IPS DF 6.9 (cell line): Measurements from ENCODE around the gene PJVK.

ENCODE experiments used
- DNase-seq: peaks from one replicate; pipeline ENCODE4 v3.0.0-alpha.2; 2013; ENCODE audit warnings: low read depth, low spot score
- H3K27ac ChIP-seq: one replicate; pipeline ENCODE4 v1.5.1; 2013; ENCODE audit warnings: low read length, control low read depth
- H3K27me3 ChIP-seq: 2 replicates; pipeline ENCODE4 v1.6.1; 2013; ENCODE audit warnings: mild to moderate bottlenecking, low read length; ENCODE audit not compliant: control insufficient read depth, insufficient read depth
- H3K36me3 ChIP-seq: 2 replicates; pipeline ENCODE4 v1.6.1; 2013; ENCODE audit warnings: low read length; ENCODE audit not compliant: control insufficient read depth, insufficient read depth
- H3K4me1 ChIP-seq: 2 replicates; pipeline ENCODE4 v1.6.1; 2013; ENCODE audit warnings: low read length; ENCODE audit not compliant: control insufficient read depth, insufficient read depth
- H3K4me3 ChIP-seq: 2 replicates; pipeline ENCODE4 v1.5.1; 2013; ENCODE audit warnings: mild to moderate bottlenecking, low read length
- H3K9me3 ChIP-seq: 2 replicates; pipeline ENCODE4 v1.6.1; 2013; ENCODE audit warnings: low read length, inconsistent platforms; ENCODE audit not compliant: control insufficient read depth, insufficient read depth
- WGBS: extraction: QIAGEN DNeasy Blood & Tissue Kit; methylation state at CpG from one replicate; pipeline ENCODE4 v1.1.7; 2013; ENCODE audit warnings: mixed read lengths, missing lambda C conversion rate; ENCODE audit not compliant: insufficient read length, insufficient coverage; 5-methylcytosine and 5-hydroxymethylcytosine counted together

PJVK gene

DNA sequence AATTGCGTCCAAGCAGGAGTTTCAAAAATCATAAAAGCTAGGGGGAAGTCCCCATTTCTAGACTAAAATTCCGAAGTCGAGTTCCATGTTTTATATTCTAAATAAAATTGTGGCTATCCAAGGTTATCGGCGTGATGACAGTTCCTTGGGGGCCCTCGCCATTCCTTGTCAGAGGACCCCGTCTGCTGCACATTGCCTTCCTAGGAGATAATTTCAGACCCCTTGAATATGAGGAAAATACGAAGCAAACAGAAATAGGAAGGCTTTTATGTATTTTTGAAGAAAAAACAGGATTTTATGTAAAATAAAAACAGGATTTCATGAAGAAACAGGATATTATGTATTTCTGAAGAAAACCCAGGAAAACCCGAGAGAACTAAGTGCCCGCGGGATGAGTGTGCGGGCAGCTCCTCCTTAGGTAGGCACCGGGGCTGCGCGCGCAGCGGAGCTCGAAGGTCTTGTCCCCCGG, 28.6 kb downstream of the PJVK start:
- no peak for DNase-seq
- no CpG with 5 or more reads among the region's 19 CpGs for WGBS
- H3K27me3 ChIP-seq, result no peaks in the 10 kb centered on the region; the same call in 1 of the 2 replicates
- H3K27ac ChIP-seq, result no peak overlapping the region
- H3K4me3 ChIP-seq, result peak overlapping the region; percentile 62; the same call in 1 of the 2 replicates
- H3K36me3 ChIP-seq, result no peaks in the 10 kb centered on the region
- 0 out of 2 replicates have a peak, but pooled peaks cover 1% of the 10 kb centered on the region for H3K4me1 ChIP-seq
- H3K9me3 ChIP-seq, result no peaks in the 10 kb centered on the region

- no peaks in the 10 kb centered on the region for H3K9me3 ChIP-seq
- peak within 1 kb of the TSS; percentile 62; the same call in 1 of the 2 replicates for H3K4me3 ChIP-seq
- H3K4me1 ChIP-seq, result 0 out of 2 replicates have a peak, but pooled peaks cover 1% of the 10 kb centered on the region
- no CpG with 5 or more reads among the region's 92 CpGs for WGBS
- no peaks in the 10 kb centered on the region for H3K36me3 ChIP-seq
- H3K27ac ChIP-seq, result no peak within 1 kb of the TSS
- no peak for DNase-seq
- no peaks in the 10 kb centered on the region; the same call in 1 of the 2 replicates for H3K27me3 ChIP-seq
These were observed 29.3 kb downstream of the PJVK start, which contains the start of gene PLEKHA3 for GRCh38 chr2:178480227-178481181. PLEKHA3 (plus strand) TSS chr2:178480457; CDS start chr2:178480870, 413 bp downstream.

DNA sequence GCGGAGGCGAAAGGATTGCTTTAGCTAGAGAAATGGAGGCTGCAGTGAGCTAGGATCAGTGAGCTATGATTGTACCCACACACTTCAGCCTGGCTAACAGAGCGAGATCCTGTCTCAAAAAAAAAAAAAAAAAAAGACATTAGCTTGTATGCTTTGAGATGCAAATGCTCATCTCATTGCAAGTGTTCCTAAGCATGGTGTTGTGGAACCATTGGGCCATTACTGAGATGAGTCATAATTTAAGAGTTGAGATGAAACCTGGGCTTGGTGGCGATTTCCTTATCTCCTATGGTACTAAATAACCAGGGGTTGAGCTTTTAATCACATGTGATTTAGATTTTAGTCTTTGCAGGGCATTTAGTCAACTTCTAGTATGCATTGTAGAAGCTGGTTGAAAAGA, 31.3 kb downstream of the PJVK start:
- DNase-seq, result no peak
- H3K27me3 ChIP-seq, result no peaks in the 10 kb centered on the region; the same call in 1 of the 2 replicates
- no peaks in the 10 kb centered on the region for H3K36me3 ChIP-seq
- no peak overlapping the region for H3K27ac ChIP-seq
- no peak overlapping the region for H3K4me3 ChIP-seq
- WGBS, result no CpG with 5 or more reads among the region's 4 CpGs
- H3K9me3 ChIP-seq, result no peaks in the 10 kb centered on the region
- 0 out of 2 replicates have a peak, but pooled peaks cover 1% of the 10 kb centered on the region for H3K4me1 ChIP-seq

DNA sequence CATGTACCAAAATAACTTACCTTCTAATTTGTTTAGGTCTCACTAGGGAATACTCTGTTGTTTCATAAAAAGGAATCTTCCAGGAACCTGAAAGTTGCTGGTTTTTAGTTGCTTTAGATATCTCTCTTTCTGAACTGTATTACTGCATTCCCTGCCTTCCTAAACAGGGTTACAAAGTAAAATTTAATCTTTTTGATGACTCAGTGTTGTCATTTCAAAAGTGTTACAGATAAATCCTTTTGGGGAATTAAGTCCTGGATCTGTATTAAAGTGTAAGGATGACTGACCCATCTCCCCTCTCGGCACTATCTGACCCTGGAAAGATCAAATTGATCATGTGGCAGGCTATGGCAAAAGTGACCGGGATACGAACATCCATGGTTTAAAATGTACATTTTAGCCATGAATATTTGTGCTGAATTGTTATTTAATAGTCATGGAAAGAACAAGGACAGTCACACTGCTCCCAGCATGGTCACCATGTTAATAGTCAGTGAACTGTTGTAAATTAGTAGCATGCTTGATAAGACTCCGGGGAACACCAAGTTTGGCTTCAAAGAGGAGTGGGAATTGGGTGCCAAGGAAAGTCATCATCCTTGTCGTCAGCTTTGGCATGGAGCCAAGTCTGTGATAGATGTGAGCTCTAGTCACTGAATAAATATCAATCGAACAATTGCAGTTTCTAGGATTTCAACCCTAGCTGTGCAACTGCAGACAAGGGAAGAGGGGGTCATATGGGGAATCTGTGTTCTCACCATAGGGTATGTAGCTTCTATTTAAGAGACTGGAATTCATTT, 33.3 kb downstream of the PJVK start:
- Histone ChIP-seq H3K4me3 (no peak overlapping the region), H3K4me1 (0 out of 2 replicates have a peak, but pooled peaks cover under 1% of the 10 kb centered on the region), H3K9me3 (no peaks in the 10 kb centered on the region), H3K27ac (no peak overlapping the region), H3K27me3 (no peaks in the 10 kb centered on the region), H3K36me3 (no peaks in the 10 kb centered on the region)
- no CpG with 5 or more reads among the region's 6 CpGs for WGBS
- no peak for DNase-seq

DNA sequence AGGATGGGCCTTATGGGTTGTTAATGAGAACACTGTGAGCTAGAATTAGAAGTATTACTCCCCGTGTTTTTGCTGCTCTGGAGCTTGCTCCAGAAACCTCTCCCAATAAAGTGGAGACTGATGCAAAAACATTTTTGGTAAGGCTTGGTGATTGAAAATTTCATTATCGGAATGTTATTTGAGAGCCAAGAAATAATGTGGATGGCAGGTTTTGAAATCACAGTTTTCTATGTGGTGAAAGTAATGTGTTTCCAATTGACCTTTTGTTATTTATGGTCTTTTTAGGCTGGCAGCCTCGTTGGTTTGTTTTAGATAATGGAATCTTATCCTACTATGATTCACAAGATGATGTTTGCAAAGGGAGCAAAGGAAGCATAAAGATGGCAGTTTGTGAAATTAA, 34.2 kb downstream of the PJVK start:
- Histone ChIP-seq H3K27me3 (no peaks in the 10 kb centered on the region), H3K36me3 (no peaks in the 10 kb centered on the region), H3K4me3 (no peak overlapping the region), H3K9me3 (no peaks in the 10 kb centered on the region), H3K27ac (no peak overlapping the region), H3K4me1 (no peaks in the 10 kb centered on the region)
- no peak for DNase-seq
- no CpG with 5 or more reads among the region's 3 CpGs for WGBS

DNA sequence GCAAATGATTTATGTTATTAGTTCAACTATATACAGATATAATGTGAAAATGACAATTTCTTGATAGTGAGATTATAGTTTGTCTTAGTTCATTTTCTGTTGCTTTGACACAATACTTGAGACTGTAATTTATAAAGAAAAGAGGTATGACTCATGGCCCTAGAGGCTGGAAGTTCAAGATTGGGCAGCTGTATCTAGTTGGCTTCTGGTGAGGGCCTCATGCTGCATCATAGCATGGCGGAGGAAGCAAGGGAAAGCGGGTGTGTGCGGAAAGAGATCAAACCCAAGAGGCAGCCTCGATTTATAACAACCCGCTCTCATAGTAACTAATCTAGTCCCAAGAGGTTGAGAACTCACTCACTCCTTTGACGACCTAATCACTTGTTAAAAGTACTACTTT, 40.4 kb downstream of the PJVK start:
- no CpG with 5 or more reads among the region's 6 CpGs for WGBS
- Histone ChIP-seq H3K9me3 (no peaks in the 10 kb centered on the region), H3K27ac (no peak overlapping the region), H3K27me3 (no peaks in the 10 kb centered on the region), H3K4me3 (no peak overlapping the region), H3K36me3 (0 out of 2 replicates have a peak, but pooled peaks cover 3% of the 10 kb centered on the region), H3K4me1 (no peaks in the 10 kb centered on the region)
- no peak for DNase-seq

GRCh38 chr2:178496049-178496448, 44.9 kb downstream of the PJVK start:
- Histone ChIP-seq H3K9me3 (no peaks in the 10 kb centered on the region), H3K4me3 (no peak overlapping the region), H3K4me1 (no peaks in the 10 kb centered on the region), H3K36me3 (peaks cover 3% of the 10 kb centered on the region; the same call in 1 of the 2 replicates), H3K27ac (no peak overlapping the region), H3K27me3 (no peaks in the 10 kb centered on the region)
- WGBS, result no CpG with 5 or more reads among the region's 4 CpGs
- DNase-seq, result no peak

- H3K27ac ChIP-seq, result no peak overlapping the region
- DNase-seq, result no peak
- peaks cover 3% of the 10 kb centered on the region; the same call in 1 of the 2 replicates for H3K36me3 ChIP-seq
- H3K27me3 ChIP-seq, result no peaks in the 10 kb centered on the region
- H3K4me3 ChIP-seq, result no peak overlapping the region
- no peaks in the 10 kb centered on the region for H3K9me3 ChIP-seq
- no peaks in the 10 kb centered on the region for H3K4me1 ChIP-seq
These were observed 47.0 kb downstream of the PJVK start for GRCh38 chr2:178498137-178498536.

DNA sequence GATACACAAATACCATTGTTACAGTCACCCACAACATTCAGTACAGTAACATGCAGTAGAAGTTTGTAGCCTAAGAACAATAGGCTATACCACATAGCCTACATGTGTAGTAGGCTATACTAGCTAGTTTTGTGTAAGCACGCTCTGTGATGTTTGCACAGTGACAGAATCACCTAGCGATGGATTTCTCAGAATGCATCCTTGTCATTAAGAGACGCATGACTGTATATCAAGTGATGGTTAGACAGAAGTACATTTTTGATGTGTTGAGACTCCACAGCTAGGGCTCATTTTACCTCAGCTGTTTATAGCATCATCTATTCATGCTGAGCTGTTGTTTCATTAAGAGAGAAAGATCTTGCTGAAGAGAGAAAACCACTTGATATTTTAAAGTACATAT, 48.5 kb downstream of the PJVK start:
- Histone ChIP-seq H3K27ac (no peak overlapping the region), H3K4me3 (no peak overlapping the region), H3K36me3 (no peaks in the 10 kb centered on the region; the same call in 1 of the 2 replicates), H3K4me1 (no peaks in the 10 kb centered on the region), H3K9me3 (no peaks in the 10 kb centered on the region), H3K27me3 (no peaks in the 10 kb centered on the region)
- DNase-seq, result no peak
- no CpG with 5 or more reads among the region's 3 CpGs for WGBS

DNA sequence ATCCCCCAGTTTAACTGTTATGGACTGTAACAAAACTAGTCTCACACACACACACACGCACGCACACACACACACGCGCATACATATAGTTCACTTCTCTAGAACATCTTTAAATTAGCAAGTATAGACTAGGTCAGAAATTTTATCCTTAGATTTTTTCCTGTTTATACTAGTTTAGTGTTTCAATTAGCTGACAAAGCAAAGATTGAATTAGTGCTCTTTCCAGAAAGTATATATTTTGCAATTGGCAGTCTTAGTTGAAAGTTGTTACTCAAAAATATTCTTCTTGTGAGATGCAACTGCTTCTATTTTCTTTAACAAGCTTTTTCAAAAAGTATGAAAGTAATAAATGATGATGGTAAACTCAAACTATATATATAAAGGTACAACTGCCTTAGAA, 51.6 kb downstream of the PJVK start:
- H3K4me3 ChIP-seq, result no peak overlapping the region
- no peaks in the 10 kb centered on the region; the same call in 1 of the 2 replicates for H3K36me3 ChIP-seq
- H3K27ac ChIP-seq, result no peak overlapping the region
- H3K4me1 ChIP-seq, result no peaks in the 10 kb centered on the region
- no CpG with 5 or more reads among the region's 4 CpGs for WGBS
- H3K9me3 ChIP-seq, result no peaks in the 10 kb centered on the region
- no peaks in the 10 kb centered on the region for H3K27me3 ChIP-seq
- DNase-seq, result no peak
